Measurements from ENCODE around the gene ATPAF2.

Gene ATPAF2

GRCh38 chr17:18014006-18014405 is 25.0 kb downstream of the ATPAF2 start:
- H3K4me3 ChIP-seq (ENCODE audit: low read length), result no peak overlapping the region
- no peak for DNase-seq (ENCODE audit: low read depth)
- TF ChIP-seq CTCF (conservative IDR thresholded peaks at IDR 0.05; ENCODE audit: low read depth, low read length), result no peak

GRCh38 chr17:18011286-18011685 is 27.7 kb downstream of the ATPAF2 start:
- DNase-seq (ENCODE audit: low read depth), result no peak
- H3K4me3 ChIP-seq (ENCODE audit: low read length), result no peak overlapping the region
- no peak for TF ChIP-seq CTCF (conservative IDR thresholded peaks at IDR 0.05; ENCODE audit: low read depth, low read length)

- H3K4me3 ChIP-seq (ENCODE audit: low read length), result no peak overlapping the region
- DNase-seq (ENCODE audit: low read depth), result no peak
- TF ChIP-seq CTCF (conservative IDR thresholded peaks at IDR 0.05; ENCODE audit: low read depth, low read length), result no peak
Measured at GRCh38 chr17:18009609-18010420, 29.2 kb downstream of the ATPAF2 start.

GRCh38 chr17:18008496-18009268 is 30.3 kb downstream of the ATPAF2 start:
- H3K4me3 ChIP-seq (ENCODE audit: low read length), result no peak overlapping the region
- DNase-seq (ENCODE audit: low read depth), result no peak
- no peak for TF ChIP-seq CTCF (conservative IDR thresholded peaks at IDR 0.05; ENCODE audit: low read depth, low read length)

GRCh38 chr17:18006495-18007239 is 32.3 kb downstream of the ATPAF2 start:
- no peak for TF ChIP-seq CTCF (conservative IDR thresholded peaks at IDR 0.05; ENCODE audit: low read depth, low read length)
- DNase-seq (ENCODE audit: low read depth), result no peak
- no peak overlapping the region for H3K4me3 ChIP-seq (ENCODE audit: low read length)

- TF ChIP-seq CTCF (conservative IDR thresholded peaks at IDR 0.05; ENCODE audit: low read depth, low read length), result no peak
Measured at GRCh38 chr17:18005496-18005895, 33.5 kb downstream of the ATPAF2 start.

More at GRCh38 chr17:18005496-18005895, 33.5 kb downstream of the ATPAF2 start:
- DNase-seq (ENCODE audit: low read depth), result no peak
- no peak overlapping the region for H3K4me3 ChIP-seq (ENCODE audit: low read length)

Data from retinal pigment epithelial cell (primary cell).